Jurkat, Clone E6-1 (cell line): ENCODE measurements around the gene DYDC2.
"Not testable (repeated sequence)": the region's sequence is repeated elsewhere in the genome, so short reads cannot be mapped to it uniquely, and the experiment has no call there.

Source experiments
- DNase-seq: peaks from one replicate; pipeline ENCODE4 v3.0.0-alpha.2; 2011; ENCODE audit warnings: low read depth, low spot score
- H3K4me3 ChIP-seq: 2 replicates; pipeline ENCODE4 v1.5.1; 2011; ENCODE audit warnings: mild to moderate bottlenecking, low read length, control low read depth, moderate library complexity

DYDC2 gene

GRCh38 chr10:80358925-80359324 is 2.3 kb downstream of the DYDC2 start:
- not testable (repeated sequence) for H3K4me3 ChIP-seq
- peak; percentile 40 for DNase-seq

- DNase-seq, result no peak
- no peak overlapping the region for H3K4me3 ChIP-seq
These were observed 3.1 kb downstream of the DYDC2 start for GRCh38 chr10:80359644-80360043.

- no peak for DNase-seq
- H3K4me3 ChIP-seq, result no peak overlapping the region
These were observed 8.9 kb downstream of the DYDC2 start for GRCh38 chr10:80365510-80365909.

GRCh38 chr10:80371467-80371866 is 14.9 kb downstream of the DYDC2 start:
- no peak for DNase-seq
- no peak overlapping the region for H3K4me3 ChIP-seq

- no peak for DNase-seq
- no peak overlapping the region for H3K4me3 ChIP-seq
These were observed 16.1 kb downstream of the DYDC2 start for GRCh38 chr10:80372675-80373074.

GRCh38 chr10:80373502-80373901 is 16.9 kb downstream of the DYDC2 start:
- no peak for DNase-seq

GRCh38 chr10:80379701-80380100 is 23.1 kb downstream of the DYDC2 start:
- no peak overlapping the region for H3K4me3 ChIP-seq
- no peak for DNase-seq

More at GRCh38 chr10:80373502-80373901, 16.9 kb downstream of the DYDC2 start:
- H3K4me3 ChIP-seq, result no peak overlapping the region

- H3K4me3 ChIP-seq, result no peak overlapping the region
- DNase-seq, result no peak
These were observed 23.6 kb downstream of the DYDC2 start for GRCh38 chr10:80380185-80380584.

- DNase-seq, result peak; percentile 53
- 0 out of 2 replicates have a peak overlapping the region, but pooled peaks have one; percentile 2 for H3K4me3 ChIP-seq
These were observed 26.4 kb downstream of the DYDC2 start for GRCh38 chr10:80382989-80383388.

- H3K4me3 ChIP-seq, result no peak overlapping the region
- DNase-seq, result no peak
These were observed 34.2 kb downstream of the DYDC2 start for GRCh38 chr10:80390740-80391139.

- no peak for DNase-seq
These were observed 35.7 kb downstream of the DYDC2 start for GRCh38 chr10:80392250-80392649.

GRCh38 chr10:80394358-80394916 is 37.9 kb downstream of the DYDC2 start:
- no peak for DNase-seq
- no peak overlapping the region for H3K4me3 ChIP-seq

More at GRCh38 chr10:80392250-80392649, 35.7 kb downstream of the DYDC2 start:
- no peak overlapping the region for H3K4me3 ChIP-seq

GRCh38 chr10:80397014-80397413 is 40.4 kb downstream of the DYDC2 start:
- no peak for DNase-seq
- no peak overlapping the region for H3K4me3 ChIP-seq

GRCh38 chr10:80400136-80400804 is 43.7 kb downstream of the DYDC2 start:
- H3K4me3 ChIP-seq, result no peak overlapping the region
- DNase-seq, result no peak

GRCh38 chr10:80405035-80405434 is 48.5 kb downstream of the DYDC2 start:
- H3K4me3 ChIP-seq, result no peak overlapping the region
- no peak for DNase-seq

- H3K4me3 ChIP-seq, result no peak overlapping the region
- DNase-seq, result no peak
These were observed 49.0 kb downstream of the DYDC2 start for GRCh38 chr10:80405626-80406025.

GRCh38 chr10:80406204-80406603 is 49.6 kb downstream of the DYDC2 start:
- no peak overlapping the region for H3K4me3 ChIP-seq
- DNase-seq, result no peak

GRCh38 chr10:80407812-80408241 is 51.2 kb downstream of the DYDC2 start:
- DNase-seq, result no peak

GRCh38 chr10:80408242-80409101 is 51.9 kb downstream of the DYDC2 start, which contains the start of gene PRXL2A:
Gene PRXL2A, plus strand, starts transcription at chr10:80408551. Its CDS starts 11,917 bp downstream, at chr10:80420468.
- peak within 1 kb of the TSS; percentile 72 for H3K4me3 ChIP-seq
- DNase-seq, result peak; percentile 43

More at GRCh38 chr10:80407812-80408241, 51.2 kb downstream of the DYDC2 start:
- H3K4me3 ChIP-seq, result peak overlapping the region; percentile 72

GRCh38 chr10:80409121-80409520 is 52.5 kb downstream of the DYDC2 start:
- DNase-seq, result no peak
- peak overlapping the region; percentile 72 for H3K4me3 ChIP-seq
